ENCODE measurements around the gene PHF13.

Gene PHF13
- total RNA-seq = 1.4 to 24.5 (median 10.0) reads per million in 17 experiments

DNA sequence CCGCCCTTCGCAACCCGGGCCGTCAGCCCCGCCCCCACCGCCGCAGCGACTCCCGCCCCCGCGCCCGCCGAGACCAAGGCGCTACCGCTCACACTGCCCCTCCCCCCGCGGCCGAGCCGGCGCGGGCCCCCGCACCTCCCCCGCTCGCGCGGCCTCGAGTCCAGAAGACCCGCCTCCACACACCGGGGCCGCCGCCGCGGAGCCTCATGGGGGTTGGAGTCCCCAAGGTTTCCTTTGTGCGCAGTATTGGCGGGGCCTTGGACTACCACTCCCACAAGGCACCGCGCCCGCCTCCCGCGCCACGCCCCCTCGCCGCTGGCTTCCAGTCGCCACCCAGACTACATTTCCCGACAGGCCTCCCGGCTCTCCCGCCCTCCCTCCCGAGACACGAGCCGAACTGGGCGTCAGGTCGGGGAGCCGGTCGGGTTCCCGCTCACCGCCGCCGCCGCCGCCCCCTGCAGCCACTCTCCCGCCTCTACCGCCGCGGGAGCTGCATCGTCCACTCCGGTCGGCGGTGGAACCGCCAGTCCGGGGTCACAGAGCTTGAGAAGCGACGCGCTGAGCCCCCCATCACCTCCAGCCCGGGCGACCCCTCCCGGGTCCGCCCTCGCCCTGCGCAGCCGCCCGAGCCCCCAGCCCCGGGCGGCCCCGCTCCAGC is at the start of gene PHF13:
TSS of gene PHF13 (plus strand) at position 371 of the 658 bp plus-strand sequence. CDS start 336 bp downstream, outside the sequence.
- peak; percentile 99 to 100 (median 100) for DNase-seq

DNA sequence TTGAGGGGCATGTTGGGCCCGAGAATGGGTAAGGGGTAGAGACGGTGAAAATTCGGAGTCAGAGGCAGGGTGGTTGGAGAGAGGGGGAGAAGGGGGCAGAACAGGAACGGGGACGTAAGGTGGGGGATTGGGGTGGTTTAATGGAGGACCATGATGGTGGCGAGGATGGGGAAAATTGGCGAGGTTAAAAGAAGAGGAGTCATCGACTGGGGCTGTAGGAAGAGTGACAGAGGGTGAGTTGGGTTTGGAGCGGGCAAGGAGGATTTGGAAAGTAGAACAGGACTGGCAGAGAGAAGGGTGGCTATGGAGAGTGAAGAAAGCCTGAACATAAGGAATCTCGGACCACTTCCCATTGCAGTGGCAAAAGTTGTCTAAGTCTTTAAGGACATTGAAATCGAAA is 44.5 kb upstream of the PHF13 start:
- no peak for DNase-seq

DNA sequence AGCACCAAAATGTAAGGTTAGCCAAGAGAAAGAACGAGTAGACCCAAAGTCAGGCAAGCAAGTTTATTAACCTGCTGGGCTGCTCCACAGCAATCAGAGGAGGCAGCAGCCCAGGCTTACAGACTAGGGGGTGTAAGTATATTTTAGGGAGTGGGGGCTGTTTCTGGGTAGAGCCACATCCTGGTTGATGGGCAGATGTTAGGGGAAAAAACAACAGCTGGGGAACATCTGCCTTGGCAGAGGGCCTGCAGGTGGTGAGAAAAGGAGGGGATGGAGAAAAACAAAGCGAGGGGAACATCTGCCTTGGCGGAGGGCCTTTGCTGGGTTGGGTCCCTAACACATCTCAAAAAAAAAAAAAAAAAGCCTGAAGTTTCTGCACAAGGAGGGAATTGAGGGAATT is 43.4 kb upstream of the PHF13 start:
- no peak for DNase-seq

DNA sequence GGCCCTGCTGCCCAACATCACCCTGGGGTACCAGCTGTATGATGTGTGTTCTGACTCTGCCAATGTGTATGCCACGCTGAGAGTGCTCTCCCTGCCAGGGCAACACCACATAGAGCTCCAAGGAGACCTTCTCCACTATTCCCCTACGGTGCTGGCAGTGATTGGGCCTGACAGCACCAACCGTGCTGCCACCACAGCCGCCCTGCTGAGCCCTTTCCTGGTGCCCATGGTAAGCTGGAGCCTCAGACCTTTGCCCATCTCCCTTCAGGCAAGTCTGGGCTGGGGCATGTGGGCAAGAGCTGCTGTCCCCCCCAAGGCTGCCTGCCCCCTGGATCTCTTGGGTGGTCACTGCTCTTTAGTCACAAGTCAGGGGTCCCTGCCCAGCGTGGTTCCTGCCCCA is 42.5 kb upstream of the PHF13 start:
- DNase-seq = no peak

- no peak for DNase-seq
Observed at GRCh38 chr1:6572653-6573383, 40.7 kb upstream of the PHF13 start.

DNA sequence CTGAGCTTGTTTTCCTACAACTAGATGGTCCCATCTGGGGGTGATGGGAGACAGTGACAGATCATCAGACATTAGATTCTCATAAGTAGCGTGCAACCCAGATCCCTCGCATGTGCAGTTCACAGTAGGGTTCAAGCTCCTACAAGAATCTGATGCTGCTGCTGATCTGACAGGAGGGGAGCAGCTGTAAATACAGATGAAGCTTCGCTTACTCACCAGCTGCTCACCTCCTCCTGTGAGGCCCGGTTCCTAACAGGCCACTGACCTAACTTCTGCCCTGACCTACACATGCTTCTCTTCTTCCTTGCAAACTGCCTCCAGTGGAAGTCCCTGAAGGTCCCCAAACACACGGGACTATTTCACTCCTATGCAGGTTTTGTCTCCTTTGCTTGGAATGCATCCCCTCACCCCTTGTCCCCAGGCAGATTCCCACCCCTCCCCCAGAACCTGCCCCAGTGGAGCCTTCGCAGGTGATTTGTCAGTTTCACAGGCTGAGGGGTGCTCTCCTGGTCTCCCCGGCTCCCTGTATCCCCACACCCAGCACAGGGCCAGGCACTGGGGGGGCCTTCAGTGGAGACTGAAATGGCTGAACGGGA is 39.4 kb upstream of the PHF13 start:
- DNase-seq = no peak

DNA sequence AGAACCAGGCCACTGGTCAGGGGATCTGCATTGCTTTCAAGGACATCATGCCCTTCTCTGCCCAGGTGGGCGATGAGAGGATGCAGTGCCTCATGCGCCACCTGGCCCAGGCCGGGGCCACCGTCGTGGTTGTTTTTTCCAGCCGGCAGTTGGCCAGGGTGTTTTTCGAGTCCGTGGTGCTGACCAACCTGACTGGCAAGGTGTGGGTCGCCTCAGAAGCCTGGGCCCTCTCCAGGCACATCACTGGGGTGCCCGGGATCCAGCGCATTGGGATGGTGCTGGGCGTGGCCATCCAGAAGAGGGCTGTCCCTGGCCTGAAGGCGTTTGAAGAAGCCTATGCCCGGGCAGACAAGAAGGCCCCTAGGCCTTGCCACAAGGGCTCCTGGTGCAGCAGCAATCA is 38.7 kb upstream of the PHF13 start:
- DNase-seq = no peak

- no peak for DNase-seq
Observed at GRCh38 chr1:6577831-6578525, 35.6 kb upstream of the PHF13 start.

DNA sequence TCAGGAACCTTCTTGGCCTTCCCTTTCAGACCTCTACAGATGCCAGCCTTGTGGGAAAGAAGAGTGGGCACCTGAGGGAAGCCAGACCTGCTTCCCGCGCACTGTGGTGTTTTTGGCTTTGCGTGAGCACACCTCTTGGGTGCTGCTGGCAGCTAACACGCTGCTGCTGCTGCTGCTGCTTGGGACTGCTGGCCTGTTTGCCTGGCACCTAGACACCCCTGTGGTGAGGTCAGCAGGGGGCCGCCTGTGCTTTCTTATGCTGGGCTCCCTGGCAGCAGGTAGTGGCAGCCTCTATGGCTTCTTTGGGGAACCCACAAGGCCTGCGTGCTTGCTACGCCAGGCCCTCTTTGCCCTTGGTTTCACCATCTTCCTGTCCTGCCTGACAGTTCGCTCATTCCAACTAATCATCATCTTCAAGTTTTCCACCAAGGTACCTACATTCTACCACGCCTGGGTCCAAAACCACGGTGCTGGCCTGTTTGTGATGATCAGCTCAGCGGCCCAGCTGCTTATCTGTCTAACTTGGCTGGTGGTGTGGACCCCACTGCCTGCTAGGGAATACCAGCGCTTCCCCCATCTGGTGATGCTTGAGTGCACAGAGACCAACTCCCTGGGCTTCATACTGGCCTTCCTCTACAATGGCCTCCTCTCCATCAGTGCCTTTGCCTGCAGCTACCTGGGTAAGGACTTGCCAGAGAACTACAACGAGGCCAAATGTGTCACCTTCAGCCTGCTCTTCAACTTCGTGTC is 34.7 kb upstream of the PHF13 start:
- DNase-seq = no peak

- DNase-seq = peak; percentile 99 to 100 (median 99)
Observed at GRCh38 chr1:6579374-6580118, 34.0 kb upstream of the PHF13 start, which contains the start of gene ZBTB48. ZBTB48 (plus strand) TSS chr1:6579994; CDS start chr1:6580610, 616 bp downstream.

DNA sequence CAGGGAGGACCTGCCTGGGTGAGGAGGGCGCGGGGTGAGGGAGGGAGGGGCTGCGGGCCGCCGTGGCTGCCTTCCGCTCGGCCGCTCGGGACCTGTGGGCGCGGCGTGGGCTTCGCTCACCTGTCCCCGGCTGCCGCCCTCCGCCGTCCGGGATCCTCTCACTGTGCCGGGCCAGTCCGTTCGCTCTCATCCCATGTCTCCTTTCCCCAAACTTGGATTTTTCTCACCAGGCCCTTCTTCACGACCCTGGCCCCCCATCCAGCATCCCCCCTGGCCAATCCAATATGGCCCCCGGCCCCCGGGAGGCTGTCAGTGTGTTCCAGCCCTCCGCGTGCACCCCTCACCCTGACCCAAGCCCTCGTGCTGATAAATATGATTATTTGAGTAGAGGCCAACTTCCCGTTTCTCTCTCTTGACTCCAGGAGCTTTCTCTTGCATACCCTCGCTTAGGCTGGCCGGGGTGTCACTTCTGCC is 33.4 kb upstream of the PHF13 start:
- DNase-seq = peak; percentile 72 to 85 (median 74)

GRCh38 chr1:6580593-6581409 is 32.7 kb upstream of the PHF13 start:
- peak; percentile 68 to 75 (median 72) for DNase-seq

DNA sequence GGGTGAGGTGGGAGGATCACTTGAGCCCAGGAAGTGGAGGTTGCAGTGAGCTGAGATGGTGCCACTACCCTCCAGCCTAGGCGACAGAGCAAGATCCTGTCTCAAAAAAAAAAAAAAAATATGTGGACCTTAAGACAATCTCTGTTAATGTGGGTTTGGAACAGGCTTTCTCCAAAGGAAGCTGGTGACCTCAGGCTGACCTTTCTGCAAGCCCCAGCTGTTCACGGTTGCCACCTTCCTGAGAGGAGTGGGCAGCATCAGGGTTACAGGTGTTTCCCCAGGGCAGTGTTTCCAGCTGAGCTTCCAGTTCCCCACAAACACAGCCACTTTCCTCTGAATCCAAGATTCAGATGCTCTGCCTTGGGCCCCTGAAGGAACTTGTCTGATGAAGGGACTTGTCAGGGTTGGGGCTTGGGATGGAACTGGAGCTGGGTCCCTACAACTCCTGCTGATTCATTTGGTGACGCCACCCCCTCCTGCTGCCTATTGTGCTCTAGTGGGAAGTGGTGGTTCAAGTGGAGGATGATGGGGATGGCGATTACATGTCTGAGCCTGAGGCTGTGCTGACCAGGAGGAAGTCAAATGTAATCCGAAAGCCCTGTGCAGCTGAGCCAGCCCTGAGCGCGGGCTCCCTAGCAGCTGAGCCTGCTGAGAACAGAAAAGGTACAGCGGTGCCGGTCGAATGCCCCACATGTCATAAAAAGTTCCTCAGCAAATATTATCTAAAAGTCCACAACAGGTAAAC is 31.8 kb upstream of the PHF13 start:
- peak; percentile 85 to 91 (median 90) for DNase-seq

DNA sequence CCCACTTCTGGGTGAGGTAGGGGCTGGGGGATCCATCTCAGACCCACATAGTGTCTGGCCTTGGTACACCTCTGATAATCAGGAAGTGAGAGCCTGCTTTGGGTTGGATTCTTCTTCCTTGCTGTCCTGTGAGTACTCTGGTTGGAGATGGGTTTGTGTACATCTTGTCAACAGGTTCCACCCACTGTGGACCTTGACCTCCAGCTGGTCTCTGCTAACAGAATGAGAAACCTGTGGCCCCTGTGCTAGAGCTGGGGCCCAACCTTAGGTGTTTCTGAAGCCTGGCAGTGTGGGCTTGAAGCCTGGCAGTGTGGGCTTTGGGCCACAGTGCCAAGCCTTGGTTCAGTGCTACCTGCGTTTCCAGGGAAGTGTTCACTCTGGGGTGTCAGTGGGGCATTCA is 31.2 kb upstream of the PHF13 start:
- DNase-seq = no peak

DNA sequence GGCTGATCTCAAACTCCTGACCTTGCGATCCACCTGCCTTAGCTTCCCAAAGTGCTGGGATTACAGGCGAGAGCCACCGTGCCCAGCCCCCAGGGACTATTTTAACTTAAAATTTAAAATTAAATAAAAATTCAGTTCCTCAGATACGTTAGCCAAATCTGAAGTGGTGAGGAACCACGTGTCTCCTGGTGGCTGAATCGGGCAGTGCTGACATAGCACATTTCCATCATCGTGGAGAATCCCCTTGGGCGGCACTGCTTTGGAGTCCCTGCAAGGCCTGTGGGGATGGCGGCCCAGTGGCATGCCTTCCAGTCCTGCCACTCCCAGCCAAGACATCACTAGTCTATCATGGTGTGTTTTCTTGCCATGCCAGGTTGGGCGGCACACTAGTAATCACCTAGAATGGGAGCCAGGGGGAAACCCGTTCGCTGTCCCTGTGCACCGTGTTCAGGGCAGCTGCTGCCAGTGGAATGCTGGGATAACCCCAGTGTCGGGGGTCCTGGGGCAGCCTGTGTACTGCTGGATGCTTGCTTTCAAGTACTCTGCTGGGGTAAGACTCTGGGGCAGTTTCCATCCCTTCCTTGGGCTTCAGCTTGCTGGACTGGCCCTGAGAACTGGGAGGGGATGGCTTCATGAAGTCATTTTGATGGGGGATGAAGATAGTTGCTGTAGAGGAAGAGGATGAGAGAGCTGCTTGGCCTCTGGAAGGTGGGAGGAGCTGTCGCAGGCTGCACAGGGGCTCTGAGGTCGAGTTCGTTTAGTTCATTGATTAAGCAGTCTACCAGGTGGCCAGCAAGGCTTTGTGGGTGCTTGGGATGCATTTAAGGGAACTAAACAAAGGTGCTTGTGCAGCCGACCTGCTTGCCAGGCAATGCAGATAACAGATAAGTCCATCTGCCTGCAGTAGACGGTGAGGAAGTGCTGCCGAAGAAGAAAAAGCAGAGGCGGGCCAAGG is 29.1 kb upstream of the PHF13 start:
- peak in 1 of 4 experiments; percentile 24 for DNase-seq

DNA sequence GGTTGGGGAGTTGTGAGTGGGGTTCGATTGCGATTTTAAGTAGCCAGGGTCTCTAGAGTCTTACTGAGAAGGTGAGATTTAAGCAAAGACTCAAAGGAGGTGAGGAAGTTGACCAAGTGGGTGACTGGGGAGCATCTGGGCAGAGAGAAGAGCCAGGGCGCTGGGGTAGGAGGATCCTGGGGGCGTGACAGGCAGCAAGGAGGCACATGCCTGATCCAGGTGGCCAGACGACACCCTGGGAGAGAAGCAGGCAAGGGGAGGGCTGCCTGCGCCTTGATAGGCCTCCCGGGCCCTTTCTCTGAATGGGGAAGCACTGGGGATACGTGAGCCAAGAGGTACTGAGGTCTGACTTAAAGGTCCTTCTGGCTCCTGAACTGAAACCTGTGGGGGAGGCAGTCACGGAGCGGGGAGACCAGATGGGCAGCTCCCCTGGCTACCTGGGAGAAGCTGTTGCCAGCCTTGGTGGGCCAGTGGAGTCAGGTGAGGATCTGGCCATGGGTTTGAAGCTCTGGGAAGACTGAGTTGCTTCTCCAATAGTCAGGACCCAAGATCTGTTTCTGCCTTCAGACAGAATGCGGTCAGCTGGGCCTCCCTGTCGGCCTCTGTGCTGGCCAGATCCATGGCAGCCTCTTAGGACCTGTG is 28.3 kb upstream of the PHF13 start:
- DNase-seq = no peak

GRCh38 chr1:6585841-6586240 is 27.7 kb upstream of the PHF13 start:
- no peak for DNase-seq

GRCh38 chr1:6586404-6586816 is 27.1 kb upstream of the PHF13 start:
- DNase-seq = no peak
